Measurements from ENCODE around the gene DCP1B.

GRCh38 chr12:1970331-1970900 is 33.8 kb downstream of the DCP1B start:
- TF ChIP-seq SIN3A (IDR thresholded peaks at IDR 0.05; ENCODE audit: borderline replicate concordance, insufficient read depth, low read length), result no peak
- TF ChIP-seq REST (IDR thresholded peaks at IDR 0.05; ENCODE audit: insufficient read depth in 1 of 2, low read depth in 2 of 2, low read length in 2 of 2), result no peak

Measured in PFSK-1 (cell line).